DMS79 (cell line): ENCODE measurements around the gene DDX51.

Experiments
- DNase-seq: peaks from one replicate; lab custom pipeline; 2025; lab: John Stamatoyannopoulos, UW

DDX51 gene

DNA sequence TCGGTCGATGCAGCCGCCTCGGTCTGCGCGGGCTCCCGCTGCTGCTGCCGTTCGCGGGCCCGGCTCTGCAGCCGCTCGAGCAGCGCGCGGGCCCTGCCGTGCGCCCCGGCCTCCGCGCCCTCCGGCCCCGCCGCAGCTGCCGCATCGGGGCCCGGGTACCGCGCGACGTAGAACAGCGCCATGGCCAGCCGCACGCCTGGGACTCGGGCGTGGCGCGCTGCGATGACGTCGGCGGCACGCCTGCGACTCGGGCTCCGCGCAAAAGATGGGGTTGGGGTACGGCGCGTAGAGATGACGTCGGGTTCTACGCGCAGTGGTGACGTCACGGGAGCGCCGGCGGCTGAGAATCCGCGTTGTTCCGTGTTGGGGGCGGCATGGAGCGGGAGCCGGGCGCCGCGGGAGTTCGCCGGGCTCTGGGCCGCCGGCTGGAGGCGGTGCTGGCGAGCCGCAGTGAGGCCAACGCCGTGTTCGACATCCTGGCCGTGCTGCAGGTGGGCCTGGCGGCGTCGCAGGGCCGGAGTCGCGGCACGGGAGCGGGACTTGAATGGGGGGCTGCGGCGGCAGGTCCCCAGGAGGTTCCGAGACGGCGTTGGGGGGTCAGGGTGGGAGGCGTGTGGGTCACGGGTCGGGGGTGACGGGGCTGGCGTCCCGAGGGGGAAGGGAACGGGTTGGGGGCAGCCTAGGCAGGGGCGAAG lies at the start of gene DDX51, which contains the start of gene NOC4L:
DDX51 (minus strand) TSS at position 205 of the 695 bp plus-strand sequence; CDS start at position 182, 23 bp downstream.
NOC4L (plus strand) TSS at position 343 of the 695 bp plus-strand sequence; CDS start at position 375, 32 bp downstream.
- peak; percentile 81 for DNase-seq

GRCh38 chr12:132191715-132192553 lies 47.8 kb upstream of the DDX51 start:
- no peak for DNase-seq

GRCh38 chr12:132190834-132191500 lies 46.8 kb upstream of the DDX51 start:
- DNase-seq = no peak

GRCh38 chr12:132190012-132190755 lies 46.1 kb upstream of the DDX51 start:
- DNase-seq = no peak

DNA sequence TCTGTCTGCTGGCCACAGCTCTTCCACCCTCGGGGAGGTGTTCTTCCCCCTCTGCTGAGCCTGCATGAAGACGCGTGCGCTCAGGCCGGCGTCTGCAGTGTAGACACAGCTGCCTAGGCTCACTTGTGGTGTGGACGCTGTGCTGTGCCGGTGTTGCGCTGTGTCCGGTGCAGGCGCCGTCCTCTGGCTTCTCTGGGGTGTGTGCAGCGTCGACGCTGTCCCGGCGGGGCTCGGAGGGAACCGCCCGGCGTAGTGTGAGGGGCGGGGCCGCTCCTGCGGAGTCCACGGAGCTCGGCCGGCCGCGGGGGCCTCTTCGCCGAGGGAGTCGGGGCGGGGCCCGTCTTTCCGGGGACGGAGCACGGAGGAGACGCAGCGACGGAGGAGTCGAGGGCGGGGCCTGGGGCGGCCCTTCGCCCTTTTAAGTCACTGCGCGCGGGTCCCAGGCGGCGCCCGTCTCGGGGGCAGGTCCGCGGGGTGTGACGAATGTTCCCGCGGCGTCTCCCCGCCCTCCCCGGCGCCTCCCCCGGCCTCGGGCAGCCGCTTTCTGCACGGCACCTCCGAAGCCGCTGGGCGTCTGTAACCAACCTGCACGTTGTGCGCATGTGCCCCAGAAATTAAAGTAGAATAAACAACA lies 45.4 kb upstream of the DDX51 start:
- DNase-seq = peak; percentile 65

DNA sequence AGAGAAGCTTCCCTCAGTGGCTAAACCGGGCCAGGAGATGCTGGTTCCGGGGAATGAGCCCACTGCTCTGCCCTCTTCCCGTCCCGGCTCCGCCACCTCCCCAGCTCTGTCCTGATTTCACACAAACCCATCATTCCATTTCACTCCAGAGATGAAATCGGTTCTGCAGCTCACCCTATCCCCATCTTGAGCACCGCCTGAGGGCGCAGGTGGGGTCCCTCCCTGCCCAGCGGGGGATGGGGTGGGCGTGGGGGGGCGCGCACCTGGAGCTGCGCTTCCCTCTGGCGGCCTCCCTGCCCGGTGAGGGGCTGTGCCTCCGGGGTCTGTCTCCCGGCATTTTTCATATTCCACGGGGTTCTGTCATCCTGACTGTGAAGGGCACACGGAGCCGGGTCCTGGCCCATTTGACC lies 44.8 kb upstream of the DDX51 start:
- DNase-seq = no peak

GRCh38 chr12:132188451-132188901 lies 44.4 kb upstream of the DDX51 start:
- no peak for DNase-seq

- no peak for DNase-seq
These were observed 43.7 kb upstream of the DDX51 start for GRCh38 chr12:132187646-132188450.

DNA sequence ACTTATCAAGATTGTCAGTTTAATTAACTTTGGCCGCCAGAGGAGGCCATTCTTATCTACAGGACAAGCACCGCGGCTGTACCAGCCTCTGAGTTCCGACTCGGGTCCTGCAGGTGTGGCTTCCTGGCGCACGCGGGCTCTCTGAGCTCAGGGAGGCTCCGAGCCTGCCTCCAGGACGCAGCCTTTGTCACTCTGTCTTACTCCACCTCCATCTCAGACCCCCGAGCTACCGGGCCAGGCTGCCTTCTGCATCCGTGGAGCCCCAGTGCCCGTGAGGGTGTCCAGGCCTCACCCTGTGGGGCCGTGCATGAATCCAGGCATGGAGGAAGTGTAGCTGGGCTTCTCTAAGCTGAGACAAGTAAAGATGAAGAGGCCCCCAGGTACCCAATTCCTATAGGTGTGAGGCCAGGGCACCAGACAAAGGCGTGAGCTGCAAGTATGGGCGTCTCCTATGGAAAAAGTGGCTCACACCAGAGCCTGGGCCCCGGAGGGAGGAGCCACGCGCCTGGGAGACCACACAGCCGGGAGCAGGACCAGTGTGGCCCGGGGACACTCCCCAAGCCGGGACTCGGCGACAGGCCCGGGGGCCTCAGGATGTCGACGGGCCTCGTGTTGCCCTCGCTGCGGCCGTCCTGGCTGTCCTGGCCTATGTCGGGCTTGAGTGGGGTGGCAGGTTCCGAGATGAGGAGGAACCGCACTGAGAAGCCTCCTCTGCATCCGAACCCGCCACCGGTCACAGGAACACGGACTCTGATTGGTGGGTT lies 42.9 kb upstream of the DDX51 start:
- DNase-seq = no peak

GRCh38 chr12:132186208-132186856 lies 42.2 kb upstream of the DDX51 start:
- no peak for DNase-seq

- DNase-seq = no peak
These were observed 41.6 kb upstream of the DDX51 start for GRCh38 chr12:132185705-132186104.

DNA sequence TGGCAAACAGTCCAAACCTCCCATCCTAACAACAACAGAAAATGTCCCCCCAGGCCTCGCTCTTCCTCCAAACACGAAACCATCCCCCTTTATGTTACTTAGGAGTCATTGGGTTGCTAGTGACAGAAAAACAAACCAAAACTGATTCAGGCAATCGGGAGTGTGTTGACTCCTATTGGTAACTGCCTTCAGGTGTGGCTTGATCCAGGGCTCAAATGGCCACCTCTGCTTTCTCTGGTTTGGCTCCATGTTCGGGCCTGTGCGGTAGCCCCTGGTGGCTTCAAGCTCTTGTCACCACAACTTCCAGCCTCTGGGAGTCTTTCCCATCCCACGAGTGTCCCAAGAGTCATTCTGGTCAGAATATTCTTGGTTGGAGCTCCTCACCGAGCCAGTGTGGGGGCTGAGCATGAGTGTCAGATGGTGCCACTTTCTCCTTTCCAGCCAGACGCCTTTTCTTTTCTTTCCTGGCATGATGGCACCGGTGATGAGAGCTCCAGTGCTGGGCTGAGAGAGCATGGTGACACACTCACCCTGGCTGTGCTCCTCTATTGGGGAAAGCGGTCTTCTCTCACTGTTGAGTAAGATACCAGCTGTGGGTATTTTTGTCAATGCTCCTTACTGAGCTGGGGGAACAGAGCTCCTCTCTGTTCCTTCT lies 38.7 kb upstream of the DDX51 start:
- no peak for DNase-seq

DNA sequence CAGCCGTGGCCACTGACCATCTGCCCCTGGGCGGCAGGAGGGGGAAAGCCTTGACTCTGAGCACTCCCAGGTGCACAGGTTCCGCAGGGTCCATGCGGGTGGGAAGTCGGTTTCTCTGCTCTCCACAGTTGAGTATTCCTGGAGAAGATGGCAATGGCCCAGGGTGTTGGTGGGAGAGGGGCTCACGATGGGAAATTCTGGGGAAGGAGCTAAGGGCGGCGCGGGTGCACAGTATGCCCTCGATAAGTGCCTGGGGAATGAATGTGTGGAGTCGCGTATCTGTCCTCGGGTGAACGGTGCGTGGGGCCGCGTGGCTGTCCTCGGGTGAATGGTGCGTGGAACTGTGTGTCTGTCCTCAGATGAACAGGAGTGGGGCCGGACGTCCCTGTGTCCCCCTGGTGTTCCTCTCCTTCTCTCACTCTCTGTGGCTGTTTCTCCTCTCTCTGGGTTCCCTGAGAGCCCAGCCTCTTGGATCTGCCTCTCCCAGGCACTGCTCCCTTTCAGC lies 38.1 kb upstream of the DDX51 start:
- DNase-seq = no peak

DNA sequence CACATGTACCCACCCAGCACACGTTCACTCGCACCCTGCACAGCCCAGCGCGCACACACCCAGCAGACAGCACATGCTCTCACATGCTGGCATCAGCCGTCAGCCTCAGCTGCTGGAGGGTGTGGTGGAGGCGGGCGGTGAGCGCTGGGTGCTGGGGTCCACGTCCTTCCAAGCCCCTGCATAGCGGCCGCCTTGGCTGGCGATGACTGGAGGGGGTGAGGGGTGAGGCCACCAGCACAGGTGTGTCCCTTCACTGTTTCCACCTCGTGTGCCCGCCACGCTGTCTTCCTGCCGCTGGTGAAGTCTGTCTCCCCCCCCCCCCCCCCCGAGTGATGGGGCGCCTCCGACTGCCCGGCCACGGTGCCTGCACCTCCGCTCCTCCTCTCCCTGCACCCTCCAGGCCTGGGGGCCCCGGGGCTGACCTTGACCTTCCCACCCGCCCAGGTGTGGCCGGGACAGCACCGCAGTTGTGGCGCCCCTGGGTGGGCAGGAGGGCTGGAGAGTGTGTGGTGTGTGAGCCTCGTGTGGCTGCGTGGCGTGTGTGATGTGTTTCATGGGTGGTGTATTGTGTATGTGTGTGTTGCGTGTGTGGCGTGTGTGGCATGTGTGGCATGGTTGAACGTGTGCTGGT lies 37.6 kb upstream of the DDX51 start:
- DNase-seq = no peak

DNA sequence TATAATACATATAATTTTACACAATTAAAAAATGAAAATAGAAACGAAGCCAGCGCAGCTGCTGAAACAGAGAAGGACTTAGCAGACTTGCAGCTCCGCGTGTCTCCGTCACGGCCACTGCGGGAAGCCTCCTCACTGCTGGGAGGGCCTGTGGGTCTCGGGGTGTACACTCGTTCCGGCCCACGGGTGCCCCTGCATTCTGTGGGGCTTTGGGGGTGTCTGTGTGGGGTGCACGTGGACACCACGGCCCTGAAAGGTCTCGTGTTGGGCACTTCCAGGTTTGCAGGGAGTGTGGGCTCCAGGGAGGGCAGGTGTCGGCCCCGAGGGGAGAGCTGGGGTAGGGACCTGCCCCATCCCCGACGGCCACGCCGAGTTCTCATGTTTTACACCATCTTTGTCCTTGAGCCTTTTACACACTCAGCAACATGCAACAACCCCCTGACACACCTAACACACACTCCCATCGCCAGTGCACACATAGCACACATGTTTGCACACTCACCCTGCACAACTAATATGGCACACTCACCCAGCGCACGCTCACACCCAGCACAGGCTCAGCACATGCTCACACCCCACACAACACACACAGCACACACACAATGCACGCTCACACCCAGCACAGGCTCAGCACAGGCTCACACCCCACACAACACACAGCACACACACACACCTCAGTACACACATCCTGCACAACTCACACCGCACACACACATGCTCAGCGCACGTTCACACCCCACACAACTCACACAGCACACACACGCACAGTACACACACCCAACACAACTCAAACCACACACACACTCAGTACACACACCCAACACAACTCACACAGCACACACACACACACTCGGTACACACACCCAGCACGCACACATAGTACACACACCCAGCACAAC lies 36.8 kb upstream of the DDX51 start:
- no peak for DNase-seq

GRCh38 chr12:132179431-132180362 lies 35.6 kb upstream of the DDX51 start:
- DNase-seq = no peak
